ENCODE data around the gene OSBPL8.

DNA sequence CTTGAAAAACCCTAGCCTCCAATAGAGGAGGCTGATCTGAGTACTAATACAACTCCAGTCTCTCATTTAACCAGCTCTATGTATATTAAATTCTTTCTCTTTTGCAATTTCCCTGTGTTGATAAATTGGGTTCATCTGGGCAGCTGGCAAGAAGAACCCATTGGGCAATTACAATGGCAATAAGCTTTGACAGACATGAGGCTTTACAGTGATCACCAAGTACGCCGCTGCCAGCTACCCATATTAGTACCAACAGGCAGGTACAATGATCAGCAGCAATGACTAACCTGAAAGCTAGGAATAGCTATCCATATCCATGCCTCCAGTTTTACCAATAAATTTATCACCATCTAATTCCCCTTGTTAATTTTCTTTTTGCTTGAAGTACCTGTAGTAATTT lies 54.5 kb downstream of the OSBPL8 start:
- TF ChIP-seq, protein P1, sequence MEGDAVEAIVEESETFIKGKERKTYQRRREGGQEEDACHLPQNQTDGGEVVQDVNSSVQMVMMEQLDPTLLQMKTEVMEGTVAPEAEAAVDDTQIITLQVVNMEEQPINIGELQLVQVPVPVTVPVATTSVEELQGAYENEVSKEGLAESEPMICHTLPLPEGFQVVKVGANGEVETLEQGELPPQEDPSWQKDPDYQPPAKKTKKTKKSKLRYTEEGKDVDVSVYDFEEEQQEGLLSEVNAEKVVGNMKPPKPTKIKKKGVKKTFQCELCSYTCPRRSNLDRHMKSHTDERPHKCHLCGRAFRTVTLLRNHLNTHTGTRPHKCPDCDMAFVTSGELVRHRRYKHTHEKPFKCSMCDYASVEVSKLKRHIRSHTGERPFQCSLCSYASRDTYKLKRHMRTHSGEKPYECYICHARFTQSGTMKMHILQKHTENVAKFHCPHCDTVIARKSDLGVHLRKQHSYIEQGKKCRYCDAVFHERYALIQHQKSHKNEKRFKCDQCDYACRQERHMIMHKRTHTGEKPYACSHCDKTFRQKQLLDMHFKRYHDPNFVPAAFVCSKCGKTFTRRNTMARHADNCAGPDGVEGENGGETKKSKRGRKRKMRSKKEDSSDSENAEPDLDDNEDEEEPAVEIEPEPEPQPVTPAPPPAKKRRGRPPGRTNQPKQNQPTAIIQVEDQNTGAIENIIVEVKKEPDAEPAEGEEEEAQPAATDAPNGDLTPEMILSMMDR (IDR thresholded peaks at IDR 0.05) = no peak
- TF ChIP-seq POLR2A (IDR thresholded peaks at IDR 0.05) = no peak

Data from body of pancreas (tissue), 4 donors.